ENCODE measurements around the gene KLK5.

- TF ChIP-seq CTCF (IDR thresholded peaks at IDR 0.05) (no peak), POLR2A (IDR thresholded peaks at IDR 0.05) (no peak)
These were observed 36.8 kb downstream of the KLK5 start for GRCh38 chr19:50916069-50916468.
